Activated naive CD4-positive, alpha-beta T cell treated with Interleukin-2 at 50 U/mL for 16 hours (primary cell): ENCODE measurements around the gene CLRN3.

Experiments
- DNase-seq: peaks from one replicate; pipeline ENCODE4 v3.0.0-alpha.2; 2020

CLRN3 gene

GRCh38 chr10:127897177-127897576, 4.4 kb upstream of the CLRN3 start:
- DNase-seq: no peak

- no peak for DNase-seq
Measured at GRCh38 chr10:127896590-127896989, 3.8 kb upstream of the CLRN3 start.

- no peak for DNase-seq
Measured at GRCh38 chr10:127894146-127894545, 1.4 kb upstream of the CLRN3 start.

GRCh38 chr10:127890832-127891334, 1.9 kb downstream of the CLRN3 start:
- no peak for DNase-seq

- DNase-seq: no peak
Measured at GRCh38 chr10:127890216-127890615, 2.5 kb downstream of the CLRN3 start.

GRCh38 chr10:127889605-127890195, 3.0 kb downstream of the CLRN3 start:
- DNase-seq: no peak

- DNase-seq: no peak
Measured at GRCh38 chr10:127888521-127889312, 4.0 kb downstream of the CLRN3 start.

- DNase-seq: no peak
Measured at GRCh38 chr10:127887541-127888415, 5.0 kb downstream of the CLRN3 start.

- no peak for DNase-seq
Measured at GRCh38 chr10:127886371-127887051, 6.2 kb downstream of the CLRN3 start.

GRCh38 chr10:127884501-127884900, 8.2 kb downstream of the CLRN3 start:
- DNase-seq: no peak

- no peak for DNase-seq
Measured at GRCh38 chr10:127883516-127883915, 9.2 kb downstream of the CLRN3 start.

GRCh38 chr10:127882801-127883459, 9.8 kb downstream of the CLRN3 start:
- DNase-seq: no peak

- no peak for DNase-seq
Measured at GRCh38 chr10:127882391-127882790, 10.3 kb downstream of the CLRN3 start.

GRCh38 chr10:127881262-127881661, 11.5 kb downstream of the CLRN3 start:
- no peak for DNase-seq

GRCh38 chr10:127880557-127880956, 12.2 kb downstream of the CLRN3 start:
- DNase-seq: no peak

- DNase-seq: no peak
Measured at GRCh38 chr10:127878475-127879055, 14.2 kb downstream of the CLRN3 start.

- DNase-seq: no peak
Measured at GRCh38 chr10:127877699-127878098, 15.0 kb downstream of the CLRN3 start.

- DNase-seq: no peak
Measured at GRCh38 chr10:127877116-127877515, 15.6 kb downstream of the CLRN3 start.

- DNase-seq: no peak
Measured at GRCh38 chr10:127875916-127876315, 16.8 kb downstream of the CLRN3 start.

GRCh38 chr10:127875449-127875765, 17.3 kb downstream of the CLRN3 start:
- DNase-seq: no peak

- no peak for DNase-seq
Measured at GRCh38 chr10:127874671-127875448, 17.9 kb downstream of the CLRN3 start.
